ENCODE results near the gene CIAO2A.
"Not testable (repeated sequence)": the region's sequence is repeated elsewhere in the genome, so short reads cannot be mapped to it uniquely, and the experiment has no call there.

Gene CIAO2A

GRCh38 chr15:64125978-64126377, 32.3 kb upstream of the CIAO2A start:
- no peaks in the 10 kb centered on the region for H3K27me3 ChIP-seq (ENCODE audit: low read depth)
- in situ Hi-C loops (cut with MboI; ENCODE audit: low sequenced_read_pairs), result no loop called here
- DNase-seq (ENCODE audit: low spot score in 2 of 2), result no peak
- H3K36me3 ChIP-seq (replicated peaks), result peaks cover 84% of the 10 kb centered on the region
- no peak overlapping the region for H3K4me3 ChIP-seq
- H3K4me1 ChIP-seq, result no peaks in the 10 kb centered on the region
- no peaks in the 10 kb centered on the region for H3K9me3 ChIP-seq

GRCh38 chr15:64122936-64123351, 29.3 kb upstream of the CIAO2A start:
- Histone ChIP-seq H3K4me3 (no peak overlapping the region), H3K27me3 (ENCODE audit: low read depth) (no peaks in the 10 kb centered on the region), H3K36me3 (replicated peaks) (peaks cover 76% of the 10 kb centered on the region), H3K4me1 (no peaks in the 10 kb centered on the region), H3K9me3 (no peaks in the 10 kb centered on the region)
- in situ Hi-C loops (cut with MboI; ENCODE audit: low sequenced_read_pairs), result no loop called here
- DNase-seq (ENCODE audit: low spot score in 2 of 2), result no peak

- no peak overlapping the region for H3K4me3 ChIP-seq
- no peaks in the 10 kb centered on the region for H3K4me1 ChIP-seq
- in situ Hi-C loops (cut with MboI; ENCODE audit: low sequenced_read_pairs), result no loop called here
- no peaks in the 10 kb centered on the region for H3K9me3 ChIP-seq
- no peak for DNase-seq (ENCODE audit: low spot score in 2 of 2)
- peaks cover 76% of the 10 kb centered on the region for H3K36me3 ChIP-seq (replicated peaks)
- H3K27me3 ChIP-seq (ENCODE audit: low read depth), result no peaks in the 10 kb centered on the region
Measured at GRCh38 chr15:64122444-64122843, 28.8 kb upstream of the CIAO2A start.

- H3K36me3 ChIP-seq (replicated peaks), result peaks cover 68% of the 10 kb centered on the region
- H3K27me3 ChIP-seq (ENCODE audit: low read depth), result no peaks in the 10 kb centered on the region
- H3K4me3 ChIP-seq, result no peak overlapping the region
- in situ Hi-C loops (cut with MboI; ENCODE audit: low sequenced_read_pairs), result no loop called here
- DNase-seq (ENCODE audit: low spot score in 2 of 2), result no peak
- no peaks in the 10 kb centered on the region for H3K9me3 ChIP-seq
- H3K4me1 ChIP-seq, result no peaks in the 10 kb centered on the region
Measured at GRCh38 chr15:64121614-64122013, 28.0 kb upstream of the CIAO2A start.

GRCh38 chr15:64120322-64120721, 26.7 kb upstream of the CIAO2A start:
- H3K4me3 ChIP-seq; H3K27me3 ChIP-seq (ENCODE audit: low read depth); H3K9me3 ChIP-seq; DNase-seq (ENCODE audit: low spot score in 2 of 2); in situ Hi-C loops (cut with MboI; ENCODE audit: low sequenced_read_pairs); H3K4me1 ChIP-seq: not testable (repeated sequence)
- H3K36me3 ChIP-seq (replicated peaks), result peaks cover 64% of the 10 kb centered on the region

GRCh38 chr15:64117759-64118487, 24.3 kb upstream of the CIAO2A start:
- Histone ChIP-seq H3K9me3 (no peaks in the 10 kb centered on the region), H3K27me3 (ENCODE audit: low read depth) (no peaks in the 10 kb centered on the region), H3K4me3 (no peak overlapping the region), H3K36me3 (replicated peaks) (peaks cover 60% of the 10 kb centered on the region), H3K4me1 (no peaks in the 10 kb centered on the region)
- in situ Hi-C loops (cut with MboI; ENCODE audit: low sequenced_read_pairs), result no loop called here
- DNase-seq (ENCODE audit: low spot score in 2 of 2), result no peak

- Histone ChIP-seq H3K36me3 (replicated peaks) (peaks cover 29% of the 10 kb centered on the region), H3K27me3 (ENCODE audit: low read depth) (no peaks in the 10 kb centered on the region), H3K4me3 (no peak overlapping the region), H3K4me1 (peaks cover 14% of the 10 kb centered on the region), H3K9me3 (no peaks in the 10 kb centered on the region)
- DNase-seq (ENCODE audit: low spot score in 2 of 2), result no peak
- in situ Hi-C loops (cut with MboI; ENCODE audit: low sequenced_read_pairs), result no loop called here
Measured at GRCh38 chr15:64112904-64113303, 19.3 kb upstream of the CIAO2A start.

- peaks cover 25% of the 10 kb centered on the region for H3K36me3 ChIP-seq (replicated peaks)
- in situ Hi-C loops (cut with MboI; ENCODE audit: low sequenced_read_pairs), result no loop called here
- no peak for DNase-seq (ENCODE audit: low spot score in 2 of 2)
Measured at GRCh38 chr15:64112073-64112772, 18.6 kb upstream of the CIAO2A start.

GRCh38 chr15:64111679-64112050, 18.0 kb upstream of the CIAO2A start:
- in situ Hi-C loops (cut with MboI; ENCODE audit: low sequenced_read_pairs), result no loop called here
- Histone ChIP-seq H3K27me3 (ENCODE audit: low read depth) (no peaks in the 10 kb centered on the region), H3K9me3 (no peaks in the 10 kb centered on the region), H3K4me1 (peaks cover 14% of the 10 kb centered on the region), H3K4me3 (no peak overlapping the region), H3K36me3 (replicated peaks) (peaks cover 25% of the 10 kb centered on the region)
- DNase-seq (ENCODE audit: low spot score in 2 of 2), result no peak

More at GRCh38 chr15:64112073-64112772, 18.6 kb upstream of the CIAO2A start:
- peaks cover 14% of the 10 kb centered on the region for H3K4me1 ChIP-seq
- H3K9me3 ChIP-seq, result no peaks in the 10 kb centered on the region
- no peaks in the 10 kb centered on the region for H3K27me3 ChIP-seq (ENCODE audit: low read depth)
- H3K4me3 ChIP-seq, result no peak overlapping the region

- H3K9me3 ChIP-seq, result no peaks in the 10 kb centered on the region
- DNase-seq (ENCODE audit: low spot score in 2 of 2), result no peak
- H3K4me3 ChIP-seq, result no peak overlapping the region
- in situ Hi-C loops (cut with MboI; ENCODE audit: low sequenced_read_pairs), result no loop called here
- no peaks in the 10 kb centered on the region for H3K27me3 ChIP-seq (ENCODE audit: low read depth)
- H3K4me1 ChIP-seq, result peaks cover 14% of the 10 kb centered on the region
- H3K36me3 ChIP-seq (replicated peaks), result peaks cover 21% of the 10 kb centered on the region
Measured at GRCh38 chr15:64110950-64111678, 17.5 kb upstream of the CIAO2A start.

GRCh38 chr15:64110108-64110701, 16.6 kb upstream of the CIAO2A start:
- H3K27me3 ChIP-seq (ENCODE audit: low read depth); in situ Hi-C loops (cut with MboI; ENCODE audit: low sequenced_read_pairs); H3K9me3 ChIP-seq; DNase-seq (ENCODE audit: low spot score in 2 of 2); H3K4me3 ChIP-seq: not testable (repeated sequence)
- Histone ChIP-seq H3K4me1 (peaks cover 14% of the 10 kb centered on the region), H3K36me3 (replicated peaks) (peaks cover 18% of the 10 kb centered on the region)

GRCh38 chr15:64107337-64107736, 13.7 kb upstream of the CIAO2A start:
- H3K27me3 ChIP-seq (ENCODE audit: low read depth), result no peaks in the 10 kb centered on the region
- in situ Hi-C loops (cut with MboI; ENCODE audit: low sequenced_read_pairs), result no loop called here

GRCh38 chr15:64105113-64105704, 11.6 kb upstream of the CIAO2A start:
- Histone ChIP-seq H3K4me3 (no peak overlapping the region), H3K36me3 (replicated peaks) (no peaks in the 10 kb centered on the region), H3K4me1 (no peaks in the 10 kb centered on the region), H3K9me3 (no peaks in the 10 kb centered on the region), H3K27me3 (ENCODE audit: low read depth) (no peaks in the 10 kb centered on the region)
- no peak for DNase-seq (ENCODE audit: low spot score in 2 of 2)
- in situ Hi-C loops (cut with MboI; ENCODE audit: low sequenced_read_pairs), result no loop called here

More at GRCh38 chr15:64107337-64107736, 13.7 kb upstream of the CIAO2A start:
- no peak for DNase-seq (ENCODE audit: low spot score in 2 of 2)
- Histone ChIP-seq H3K4me1 (peaks cover 13% of the 10 kb centered on the region), H3K36me3 (replicated peaks) (peaks cover 2% of the 10 kb centered on the region), H3K4me3 (no peak overlapping the region), H3K9me3 (no peaks in the 10 kb centered on the region)
